IMR-90 (cell line): ENCODE results near the gene TEX101.

Experiments used
- CTCF ChIP-seq: conservative IDR thresholded peaks from 2 replicates; pipeline ENCODE4 v1.5.1; 2012; ENCODE audit warnings: mild to moderate bottlenecking, low read depth, low read length, improper control_type of control experiment
- POLR2A ChIP-seq: IDR thresholded peaks from 2 replicates; pipeline ENCODE4 v1.6.1; 2012; ENCODE audit warnings: mild to moderate bottlenecking, low read depth, low read length

- TF ChIP-seq POLR2A (no peak), CTCF (no peak)
Measured at GRCh38 chr19:43461303-43461702, 46.6 kb downstream of the TEX101 start.
